Ovary (tissue), 9 donors: ENCODE results near the gene RRP15. TPM values are rescaled to one million over a fixed set of nuclear protein-coding genes. Genes with fewer than 3 reads are reported as not detected.
"Not testable (repeated sequence)": the region's sequence is repeated elsewhere in the genome, so short reads cannot be mapped to it uniquely, and the experiment has no call there.

Source experiments
- DNase-seq, 5 donors: peaks; one replicate each; pipeline ENCODE4 v3.0.0-alpha.2; 2019 to 2020
- H3K27ac ChIP-seq, 2 donors: fragments of 200-600 bp; one replicate each; pipeline versions ENCODE4 v1.5.1 to v1.8.0; 2019 to 2022
- H3K27me3 ChIP-seq: fragments of 200-600 bp; one replicate; pipeline ENCODE4 v1.8.0; 2022
- H3K36me3 ChIP-seq: fragments of 200-600 bp; sonication (generic); one replicate; pipeline ENCODE4 v1.5.1; 2019
- H3K4me1 ChIP-seq: one replicate; pipeline ENCODE4 v1.8.1; 2013; ENCODE audit warnings: mild to moderate bottlenecking, moderate library complexity; ENCODE audit not compliant: insufficient read depth
- H3K4me3 ChIP-seq: fragments of 200-600 bp; sonication (generic); one replicate; pipeline ENCODE4 v1.5.1; 2017
- H3K9me3 ChIP-seq, 2 donors: fragments of 200-600 bp in 1 of 2; sonication (generic) in 1 of 2; one replicate each; pipeline versions ENCODE4 v1.5.1 to v1.8.1; 2013 to 2019; ENCODE audit warnings: mild to moderate bottlenecking in 1 of 2, moderate library complexity in 1 of 2
- EP300 ChIP-seq: sonication (generic); formaldehyde crosslinking; IDR thresholded peaks from one replicate; pipeline ENCODE4 v1.6.1; 2017; ENCODE audit warnings: antibody characterized with exemption
- POLR2A ChIP-seq: fragments of 450-650 bp; IDR thresholded peaks from one replicate; pipeline ENCODE4 v1.6.1; 2017; ENCODE audit warnings: antibody characterized with exemption, mild to moderate bottlenecking, moderate library complexity
- WGBS, 3 donors: extraction: QIAGEN DNeasy Blood & Tissue Kit in 1 of 3; methylation state at CpG; one replicate each; pipeline versions ENCODE4 v1.1.5 to v1.1.7; 2013 to 2017; 5-methylcytosine and 5-hydroxymethylcytosine counted together
- intact Hi-C, 4 donors: fragments of 100-400 bp; cut with DNase I; formaldehyde crosslinking; loops; one replicate each; pipeline versions ENCODE4 v1.11.0 to v1.15.1; 2022 to 2023
- polyA plus RNA-seq, 2 donors: library from polyadenylated mRNA; stranded (reverse); fragments of 200-250 nt in 1 of 2; fragments of 350-450 nt in 1 of 2; fragmentation: Illumina TruSeq in 1 of 2; extraction: RNeasy Lipid Tissue Mini Kit (QIAGEN cat#74804) in 1 of 2; gene quantifications; one replicate each; pipeline ENCODE4 v1.2.3, GENCODE V29; 2013 to 2014
- total RNA-seq, 7 donors: library from RNA; depleted of rRNA in 2 of 7; stranded (reverse); fragments of >200 nt in 2 of 7; fragmentation: NEBNext Ultra II Directional in 3 of 7; extraction: Animal tissue kit (Norgen Biotek cat#: 25700) in 3 of 7; gene quantifications; one replicate each; pipeline versions ENCODE4 v1.1.0 to v1.2.4, GENCODE V29; 2016 to 2023
- TF ChIP-seq, protein P1 (sequence below), 3 donors: fragments of 450-650 bp in 2 of 3; fragments of 200-600 bp in 1 of 3; IDR thresholded peaks; one replicate each; pipeline versions ENCODE4 v1.5.1 to v1.8.0; 2016 to 2022; ENCODE audit warnings: antibody characterized with exemption in 3 of 3, mild to moderate bottlenecking in 1 of 3
- donor health status: DM: no; HTN: no; CAD: no; lungs with moderate emphysema.
- donor health status: DM: no; HTN: no; CAD: no.
- donor health status: Bipolar disorder and iron deficiency.
- donor health status: DM: yes; HTN: yes; CAD: no.
- donor health status: DM: no; HTN: no; CAD: no.
- donor health status: DM: yes; HTN: yes; CAD: no.

RRP15 gene
- total and polyA plus RNA-seq, 9 donors = 2.3 to 27.9 (median 17.7) TPM

- Histone ChIP-seq H3K36me3 (no peaks in the 10 kb centered on the region), H3K27me3 (no peaks in the 10 kb centered on the region), H3K4me1 (no peaks in the 10 kb centered on the region), H3K4me3 (no peak overlapping the region), H3K9me3 (no peaks in the 10 kb centered on the region), H3K27ac (no peak overlapping the region)
- WGBS, 3 donors = 88 to 94% (median 90%) methylated on average over 5 of the region's 5 CpGs
- DNase-seq = no peak
- intact Hi-C loops = no loop called here
- TF ChIP-seq EP300 = no peak
- TF ChIP-seq, protein P1, sequence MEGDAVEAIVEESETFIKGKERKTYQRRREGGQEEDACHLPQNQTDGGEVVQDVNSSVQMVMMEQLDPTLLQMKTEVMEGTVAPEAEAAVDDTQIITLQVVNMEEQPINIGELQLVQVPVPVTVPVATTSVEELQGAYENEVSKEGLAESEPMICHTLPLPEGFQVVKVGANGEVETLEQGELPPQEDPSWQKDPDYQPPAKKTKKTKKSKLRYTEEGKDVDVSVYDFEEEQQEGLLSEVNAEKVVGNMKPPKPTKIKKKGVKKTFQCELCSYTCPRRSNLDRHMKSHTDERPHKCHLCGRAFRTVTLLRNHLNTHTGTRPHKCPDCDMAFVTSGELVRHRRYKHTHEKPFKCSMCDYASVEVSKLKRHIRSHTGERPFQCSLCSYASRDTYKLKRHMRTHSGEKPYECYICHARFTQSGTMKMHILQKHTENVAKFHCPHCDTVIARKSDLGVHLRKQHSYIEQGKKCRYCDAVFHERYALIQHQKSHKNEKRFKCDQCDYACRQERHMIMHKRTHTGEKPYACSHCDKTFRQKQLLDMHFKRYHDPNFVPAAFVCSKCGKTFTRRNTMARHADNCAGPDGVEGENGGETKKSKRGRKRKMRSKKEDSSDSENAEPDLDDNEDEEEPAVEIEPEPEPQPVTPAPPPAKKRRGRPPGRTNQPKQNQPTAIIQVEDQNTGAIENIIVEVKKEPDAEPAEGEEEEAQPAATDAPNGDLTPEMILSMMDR (IDR thresholded peaks at IDR 0.05) = no peak
- TF ChIP-seq POLR2A = no peak
Observed at GRCh38 chr1:218317061-218317460, 32.0 kb downstream of the RRP15 start.

GRCh38 chr1:218320182-218320581 is 35.1 kb downstream of the RRP15 start:
- intact Hi-C loops = loop anchor here (10.0 kb wide), 4 partner anchors 745 to 1495 kb away; no protein-coding TSS in a partner anchor
- 90 to 100% (median 100%) methylated on average over 2 to 3 of the region's 3 CpGs for WGBS, 3 donors

DNA sequence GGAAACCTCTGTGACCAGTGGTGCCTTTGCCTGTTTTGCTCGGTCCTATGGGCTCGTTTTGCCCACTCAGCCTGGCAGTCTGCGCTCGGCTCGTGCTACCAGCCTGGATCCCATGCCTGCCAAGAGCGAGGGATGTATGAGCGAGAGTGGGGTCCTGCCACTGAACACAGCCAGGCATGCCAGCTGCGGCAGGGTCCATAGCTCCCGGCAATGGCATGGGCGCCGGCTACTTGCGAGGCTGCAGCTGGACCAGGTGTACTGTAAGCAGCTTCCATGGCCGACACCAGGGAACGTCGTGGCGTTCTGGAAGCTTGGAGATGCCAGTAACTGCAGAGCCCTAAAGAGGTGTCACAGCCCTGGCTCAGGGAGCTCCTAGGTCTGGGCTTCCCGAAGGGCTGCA is 37.7 kb downstream of the RRP15 start:
- no peaks in the 10 kb centered on the region for H3K36me3 ChIP-seq
- DNase-seq = no peak
- TF ChIP-seq POLR2A (no peak), EP300 (no peak)
- TF ChIP-seq, protein P1 (IDR thresholded peaks at IDR 0.05) = no peak
- no peaks in the 10 kb centered on the region for H3K27me3 ChIP-seq
- 95 to 97% (median 96%) methylated on average over 17 of the region's 17 CpGs for WGBS, 3 donors
- H3K9me3 ChIP-seq = no peaks in the 10 kb centered on the region
- intact Hi-C loops = loop anchor here (10.0 kb wide), 4 partner anchors 742 to 1492 kb away; no protein-coding TSS in a partner anchor
- no peak overlapping the region for H3K4me3 ChIP-seq
- H3K27ac ChIP-seq = no peak overlapping the region
- no peaks in the 10 kb centered on the region for H3K4me1 ChIP-seq

More at GRCh38 chr1:218320182-218320581, 35.1 kb downstream of the RRP15 start:
- not testable (repeated sequence) for H3K27ac ChIP-seq, H3K4me3 ChIP-seq, H3K9me3 ChIP-seq, H3K36me3 ChIP-seq, H3K4me1 ChIP-seq, H3K27me3 ChIP-seq, DNase-seq

- intact Hi-C loops = loop anchor here (10.0 kb wide), 4 partner anchors 741 to 1491 kb away; no protein-coding TSS in a partner anchor
- H3K27ac ChIP-seq = no peak overlapping the region
- H3K9me3 ChIP-seq = no peaks in the 10 kb centered on the region
- WGBS, 3 donors = 97 to 98% (median 98%) methylated on average over 21 of the region's 21 CpGs
- H3K27me3 ChIP-seq = no peaks in the 10 kb centered on the region
- no peaks in the 10 kb centered on the region for H3K4me1 ChIP-seq
- no peak overlapping the region for H3K4me3 ChIP-seq
- H3K36me3 ChIP-seq = no peaks in the 10 kb centered on the region
- TF ChIP-seq EP300 (no peak), POLR2A (no peak)
- TF ChIP-seq, protein P1 (IDR thresholded peaks at IDR 0.05) = no peak
- peak in 1 of 5 donors; percentile 15 for DNase-seq
Observed at GRCh38 chr1:218323568-218324225, 38.6 kb downstream of the RRP15 start.

- peak in 1 of 5 donors; percentile 19 for DNase-seq
- Histone ChIP-seq H3K4me3 (no peak overlapping the region), H3K9me3 (no peaks in the 10 kb centered on the region), H3K36me3 (no peaks in the 10 kb centered on the region), H3K4me1 (no peaks in the 10 kb centered on the region), H3K27me3 (no peaks in the 10 kb centered on the region), H3K27ac (no peak overlapping the region)
- intact Hi-C loops = loop anchor here (10.0 kb wide), 4 partner anchors 741 to 1491 kb away; no protein-coding TSS in a partner anchor
- no peak for TF ChIP-seq POLR2A
- TF ChIP-seq EP300 = no peak
- TF ChIP-seq, protein P1 (IDR thresholded peaks at IDR 0.05) = no peak
- WGBS, 3 donors = 96 to 98% (median 97%) methylated on average over 20 of the region's 20 CpGs
Observed at GRCh38 chr1:218324226-218324580, 39.1 kb downstream of the RRP15 start.
